Muscle of arm (tissue), 12 donors: ENCODE measurements around the gene HECTD1. TPM values are rescaled to one million over a fixed set of nuclear protein-coding genes. Genes with fewer than 3 reads are reported as not detected.

ENCODE experiments used
- DNase-seq: peaks from one replicate; pipeline ENCODE4 v3.0.0-alpha.2; 2013
- polyA plus RNA-seq, 12 donors: library from polyadenylated mRNA; unstranded; fragments of 120-200 nt; gene quantifications; one replicate each; pipeline ENCODE4 v1.2.1, GENCODE V29; 2013; ENCODE audit not compliant: insufficient read length in 12 of 12

The HECTD1 gene
- polyA plus RNA-seq, 12 donors = 74.2 to 157 (median 125) TPM; not detected in 1

DNA sequence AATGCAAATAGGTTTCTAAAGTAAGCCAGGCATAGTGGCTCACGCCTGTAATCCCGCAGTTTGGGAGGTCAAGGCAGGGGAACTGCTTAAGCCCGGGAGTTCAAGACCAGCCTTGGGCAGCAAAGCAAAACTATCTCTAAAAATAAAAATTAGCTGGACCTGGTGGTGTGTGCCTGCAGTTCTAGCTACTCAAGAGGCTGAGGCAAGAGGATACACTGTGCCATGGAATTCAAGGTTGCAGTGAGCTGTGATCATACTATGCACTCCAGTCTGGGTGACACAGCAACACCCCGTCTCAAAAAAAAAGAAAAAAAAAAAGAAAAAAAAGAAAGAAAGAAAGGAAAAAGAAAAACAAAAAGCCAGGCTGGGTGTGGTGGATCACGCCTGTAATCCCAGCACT lies 46.3 kb downstream of the HECTD1 start:
- no peak for DNase-seq

DNA sequence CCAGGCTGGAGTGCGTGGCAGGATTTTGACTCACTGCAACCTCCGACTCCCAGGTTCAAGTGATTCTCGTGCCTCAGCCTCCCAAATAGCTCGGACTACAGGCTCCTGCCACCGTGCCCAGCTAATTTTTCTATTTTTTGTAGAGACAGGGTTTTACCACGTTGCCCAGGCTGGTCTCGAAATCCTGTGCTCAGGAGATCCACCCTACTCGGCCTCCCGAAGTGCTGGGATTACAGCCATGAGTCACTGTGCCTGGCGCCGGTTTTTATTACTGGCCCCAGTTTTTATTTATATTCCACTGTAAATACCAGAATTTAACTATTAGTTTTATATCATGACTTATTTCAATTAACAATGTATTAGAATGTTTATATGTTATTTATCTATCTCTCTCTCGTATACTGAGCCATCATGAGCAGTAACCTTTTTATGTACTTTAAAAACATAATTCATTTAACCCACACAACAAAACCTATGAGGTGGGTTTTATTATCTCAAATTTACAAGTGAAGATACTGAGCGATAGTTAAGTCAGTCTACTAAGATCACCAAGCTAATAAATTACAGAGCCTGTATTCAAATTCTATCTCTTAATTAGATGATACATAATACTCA lies 47.8 kb downstream of the HECTD1 start:
- DNase-seq = no peak

DNA sequence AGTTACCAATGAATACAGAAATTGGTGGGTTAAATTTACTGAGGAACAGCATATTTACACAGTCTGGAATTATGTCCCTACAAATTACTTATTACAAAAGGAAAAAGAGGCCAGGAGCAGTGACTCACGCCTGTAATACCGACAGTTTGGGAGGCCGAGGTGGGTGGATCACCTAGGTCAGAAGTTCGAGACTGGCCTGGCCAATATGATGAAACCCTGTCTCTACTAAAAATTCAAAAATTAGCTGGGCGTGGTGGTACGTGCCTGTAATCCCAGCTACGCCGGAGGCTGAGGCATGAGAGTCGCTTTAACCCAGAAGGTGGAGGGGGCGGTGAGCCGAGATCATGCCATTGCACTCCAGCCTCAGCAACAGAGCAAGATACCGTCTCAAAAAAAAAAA lies 52.6 kb downstream of the HECTD1 start:
- DNase-seq = no peak

DNA sequence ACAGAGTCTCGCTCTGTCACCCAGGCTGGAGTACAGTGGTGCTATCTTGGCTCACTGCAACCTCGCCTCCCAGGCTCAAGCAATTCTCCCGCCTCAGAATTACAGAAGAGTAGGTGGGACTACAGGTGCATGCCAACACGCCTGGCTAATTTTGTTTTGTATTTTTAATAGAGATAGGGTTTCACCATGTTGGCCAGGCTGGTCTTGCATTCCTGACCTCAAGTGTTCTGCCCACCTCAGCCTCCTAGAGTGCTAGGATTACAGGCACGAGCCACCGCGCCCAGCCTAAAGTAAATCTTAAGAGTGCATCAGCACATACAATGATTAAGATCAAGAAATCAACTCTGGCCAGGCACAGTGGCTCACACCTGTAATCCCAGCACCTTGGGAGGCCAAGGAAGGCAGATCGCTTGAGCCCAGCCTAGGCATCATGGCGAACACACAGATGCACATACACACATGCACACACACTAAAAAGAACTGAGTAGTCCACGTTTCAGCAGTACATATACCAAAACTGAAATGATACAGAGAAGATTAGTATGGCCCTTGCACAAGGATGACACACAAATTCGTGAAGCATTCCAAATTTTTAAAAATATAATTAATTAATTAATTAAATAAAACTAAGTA lies 65.0 kb downstream of the HECTD1 start:
- no peak for DNase-seq

DNA sequence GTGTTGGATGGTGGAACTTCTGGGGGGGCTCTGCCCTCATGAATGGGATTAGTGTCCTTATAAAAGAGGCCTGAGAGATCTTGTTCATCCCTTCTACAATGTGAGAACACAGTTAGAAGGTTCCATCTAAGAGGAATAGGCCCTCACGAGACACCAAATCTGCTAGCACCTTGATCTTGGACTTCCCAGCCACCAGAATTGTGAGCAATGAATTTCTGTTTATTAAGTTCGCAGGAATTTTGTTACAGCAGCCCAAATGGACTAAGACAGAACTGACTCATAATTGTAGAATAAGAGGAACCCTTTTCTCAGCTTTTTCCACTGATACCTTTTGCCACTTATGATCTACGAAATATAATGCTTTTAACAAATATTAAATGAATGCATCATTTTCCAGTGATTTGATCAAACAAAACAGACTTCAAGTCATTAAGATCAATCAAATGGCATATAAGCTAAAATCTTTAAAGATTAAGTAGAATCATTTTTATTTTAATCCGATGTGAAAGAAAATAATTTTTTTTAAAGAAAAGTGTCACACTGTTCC lies 68.2 kb downstream of the HECTD1 start:
- DNase-seq = no peak

DNA sequence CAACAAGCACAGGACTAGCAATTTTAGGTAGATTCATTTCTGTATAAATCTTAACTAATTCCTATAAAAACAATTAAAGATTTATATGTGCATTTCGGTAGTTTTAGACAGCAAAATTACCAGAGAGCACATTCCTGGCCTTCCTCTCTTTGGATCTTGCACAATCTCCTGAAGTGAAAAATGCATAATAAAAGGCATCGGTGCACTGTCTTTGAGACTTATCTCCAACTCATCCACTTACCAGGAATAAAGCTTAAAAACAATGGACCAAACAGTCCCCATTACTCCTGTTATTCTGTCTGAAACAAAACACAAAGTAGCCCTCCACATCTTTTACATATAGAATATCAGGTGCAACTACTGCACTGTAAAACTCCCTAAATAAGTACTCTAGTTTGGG lies 69.3 kb downstream of the HECTD1 start:
- DNase-seq = no peak

DNA sequence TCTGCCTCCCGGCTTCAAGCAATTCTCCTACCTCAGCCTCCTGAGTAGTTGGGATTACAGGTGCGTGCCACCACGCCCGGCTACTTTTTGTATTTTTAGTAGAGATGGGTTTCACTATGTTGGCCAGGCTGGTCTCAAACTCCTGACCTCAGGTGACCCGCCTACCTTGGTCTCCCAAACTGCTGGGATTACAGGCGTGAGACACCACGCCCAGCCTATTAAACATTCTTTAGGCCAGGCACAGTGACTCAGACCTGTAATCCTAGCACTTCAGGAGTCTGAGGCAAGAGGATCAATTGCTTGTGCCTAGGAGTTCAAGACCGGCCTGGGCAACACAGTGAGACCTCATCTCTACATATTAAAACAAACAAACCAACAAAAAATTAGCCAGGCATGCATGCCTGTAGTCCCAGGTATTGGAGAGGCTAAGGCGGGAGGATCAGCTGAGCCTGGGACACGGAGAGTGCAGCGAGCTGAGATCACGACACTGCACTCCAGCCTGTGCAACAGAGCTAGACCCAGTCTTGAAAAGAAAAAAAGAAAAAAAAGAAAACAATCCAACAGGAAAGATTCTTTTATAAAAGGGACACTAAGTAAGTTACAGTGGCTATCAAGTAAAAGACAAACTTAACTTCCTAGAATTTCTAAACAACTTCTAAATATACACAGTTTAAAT lies 70.2 kb downstream of the HECTD1 start:
- no peak for DNase-seq

DNA sequence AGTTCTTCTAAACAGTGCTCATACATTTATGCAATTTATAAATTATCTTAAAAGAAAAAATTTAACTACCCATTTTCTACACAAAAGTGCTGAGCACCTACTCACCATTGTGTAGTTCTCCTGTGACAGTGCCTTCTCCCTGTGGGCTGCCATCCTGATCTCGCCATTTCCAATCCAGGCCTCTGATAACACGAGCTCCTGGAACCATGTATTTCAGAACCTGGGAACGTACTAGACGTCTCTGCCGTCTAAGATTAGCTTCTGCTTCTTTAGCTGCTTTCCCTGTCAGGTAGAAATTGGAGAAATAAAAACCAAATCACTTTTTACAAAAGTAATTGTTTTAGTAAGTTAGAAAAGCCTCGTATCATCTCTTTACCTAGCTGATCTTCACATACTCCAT lies 74.5 kb downstream of the HECTD1 start:
- no peak for DNase-seq

DNA sequence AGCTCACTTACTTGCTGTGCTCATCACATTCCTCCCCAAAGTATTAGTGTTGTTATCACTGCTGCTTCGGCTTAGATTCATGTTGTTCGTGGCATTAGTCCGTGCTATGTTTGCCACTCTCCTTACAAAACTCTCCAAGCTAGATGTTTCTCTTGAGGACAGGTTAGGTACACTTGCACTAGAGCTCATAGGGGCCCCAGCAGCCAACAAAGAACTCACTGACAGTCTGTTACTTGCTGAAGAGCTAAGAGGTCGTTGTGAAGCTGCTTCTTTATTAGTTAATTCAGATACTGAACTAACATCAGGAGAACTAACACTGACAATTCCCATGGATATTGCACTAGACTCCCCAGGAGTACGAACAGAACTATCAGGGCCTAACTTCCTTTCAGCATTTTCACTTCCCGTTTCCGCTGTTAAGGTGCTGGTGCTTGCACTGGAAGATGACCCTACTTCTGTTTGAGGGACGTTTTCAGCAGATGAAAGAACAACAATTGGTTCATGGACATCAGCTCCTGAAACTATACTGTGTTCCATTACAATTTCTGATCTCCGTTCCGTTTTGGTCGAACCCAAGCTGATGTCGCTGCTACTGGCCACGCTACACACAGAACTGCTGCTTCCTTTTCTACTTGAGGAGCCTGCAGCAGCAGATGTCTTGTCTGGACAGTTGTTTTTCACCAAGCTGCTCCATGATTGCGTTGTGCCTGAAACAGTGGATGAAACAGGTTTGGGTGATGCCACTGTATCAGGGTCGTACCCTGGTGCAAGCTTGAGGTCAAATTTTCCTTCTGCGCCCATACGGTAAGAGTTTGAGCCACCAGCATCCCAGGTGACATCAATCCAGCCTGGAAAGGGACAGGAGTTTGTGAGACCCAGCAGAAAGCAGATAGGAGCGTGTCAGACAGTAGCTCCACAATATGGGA lies 78.7 kb downstream of the HECTD1 start:
- no peak for DNase-seq

DNA sequence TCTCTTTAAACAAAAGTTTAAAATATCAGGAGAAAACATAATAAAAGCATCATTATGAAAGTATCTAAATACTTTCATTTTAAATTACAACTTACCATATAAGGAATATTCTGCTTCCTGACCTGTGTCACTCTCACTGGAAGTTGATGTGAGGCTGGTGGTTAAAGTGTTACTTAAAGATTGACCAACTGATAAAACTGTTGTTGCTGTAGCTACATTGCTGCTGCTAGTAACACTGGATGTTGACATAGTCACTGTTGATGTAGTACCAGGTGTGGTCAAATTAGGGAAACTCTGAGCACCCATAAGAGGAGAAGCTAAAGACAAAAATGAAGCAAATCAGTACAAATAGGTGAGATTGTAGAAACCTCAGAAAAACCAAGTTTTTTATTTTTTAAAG lies 79.9 kb downstream of the HECTD1 start:
- no peak for DNase-seq

DNA sequence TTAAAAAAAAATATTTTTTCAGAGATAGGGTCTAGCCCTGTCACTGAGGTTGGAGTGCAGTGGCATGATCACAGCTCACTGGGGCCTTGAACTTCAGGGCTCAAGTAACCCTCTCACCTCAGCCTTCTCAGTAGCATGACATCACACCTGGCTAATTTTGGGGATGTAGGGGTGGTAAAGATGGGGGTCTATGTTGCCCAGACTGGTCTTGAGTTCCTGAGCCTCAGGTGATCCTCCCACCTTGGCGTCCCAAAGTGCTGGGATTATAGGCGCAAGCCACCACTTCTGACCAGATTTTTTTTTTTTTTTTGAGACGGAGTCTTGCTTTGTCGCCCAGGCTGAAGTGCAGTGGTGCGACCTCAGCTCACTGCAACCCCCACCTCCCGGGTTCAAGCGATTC lies 80.9 kb downstream of the HECTD1 start:
- DNase-seq = no peak

DNA sequence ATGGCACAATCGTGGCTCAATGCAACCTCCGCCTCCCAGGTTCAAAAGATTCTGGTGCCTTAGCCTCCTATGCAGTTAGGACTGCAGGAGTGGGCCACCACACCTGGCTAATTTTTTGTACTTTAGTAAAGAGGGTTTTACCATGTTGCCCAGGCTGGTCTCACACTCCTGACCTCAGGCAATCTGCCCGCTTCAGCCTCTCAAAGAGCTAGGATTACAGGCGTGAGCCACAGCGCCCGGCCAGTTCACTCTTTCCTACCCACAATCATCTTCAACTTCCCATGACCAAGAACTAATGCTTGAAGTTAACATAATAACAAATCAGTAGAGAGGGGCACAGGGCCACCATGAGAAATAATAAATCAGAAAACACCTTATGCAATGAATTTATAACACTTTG lies 82.4 kb downstream of the HECTD1 start:
- no peak for DNase-seq

DNA sequence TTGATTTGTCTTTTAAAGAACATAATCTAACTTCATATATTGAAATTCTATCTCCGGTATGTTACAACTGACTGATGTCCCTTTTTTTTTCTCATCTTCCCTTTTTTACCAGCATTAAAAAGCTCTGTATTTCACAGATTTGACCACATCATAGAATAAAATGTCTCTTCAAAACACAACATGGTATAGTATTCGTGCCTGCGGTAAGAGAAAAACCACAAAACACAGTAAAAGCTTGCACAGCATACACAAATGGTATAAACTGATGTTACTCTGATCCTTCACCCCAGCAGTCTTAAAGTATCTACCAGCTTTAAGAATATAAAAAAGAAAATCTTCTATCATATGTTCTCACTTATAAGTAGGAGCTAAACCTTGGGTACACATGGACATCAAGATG lies 83.4 kb downstream of the HECTD1 start:
- no peak for DNase-seq

DNA sequence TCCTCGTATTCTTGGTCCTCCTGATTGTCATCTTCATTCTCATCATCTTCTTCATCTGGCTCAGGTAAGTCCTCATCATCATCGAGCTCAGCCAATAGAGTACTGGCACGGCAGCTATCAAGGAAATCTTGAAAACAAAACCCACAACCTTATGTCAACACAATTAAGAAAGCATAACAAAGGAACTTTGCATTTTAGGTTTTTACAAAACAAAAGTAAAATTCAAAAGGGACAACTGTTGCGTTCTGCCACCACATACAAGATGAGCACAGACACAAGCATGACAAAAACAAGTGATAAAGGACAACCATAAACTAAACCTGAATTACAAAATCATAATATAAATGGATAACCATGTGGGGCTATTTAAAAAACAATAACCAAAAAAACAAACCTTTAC lies 84.7 kb downstream of the HECTD1 start:
- no peak for DNase-seq

DNA sequence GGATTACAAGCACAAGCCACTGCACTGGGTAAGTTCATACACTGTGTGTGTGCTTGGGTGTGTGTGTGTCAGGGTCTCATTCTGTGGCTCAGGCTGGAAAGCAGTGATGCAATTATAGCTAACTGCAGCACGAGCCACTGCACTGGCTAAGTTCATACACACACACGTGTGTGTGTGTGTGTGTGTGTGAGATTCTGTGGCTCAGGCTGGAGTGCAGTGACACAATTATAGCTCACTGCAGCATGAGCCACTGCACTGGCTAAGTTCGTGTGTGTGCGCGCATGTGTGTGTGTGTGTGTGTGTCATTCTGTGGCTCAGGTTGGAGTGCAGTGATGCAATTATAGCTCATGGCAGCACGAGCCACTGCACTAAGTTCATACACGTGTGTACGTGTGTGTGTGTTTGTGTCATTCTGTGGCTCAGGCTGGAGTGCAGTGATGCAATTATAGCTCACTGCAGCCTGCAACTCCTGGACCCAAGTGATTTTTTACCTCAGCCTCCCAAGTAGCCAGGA lies 85.4 kb downstream of the HECTD1 start:
- no peak for DNase-seq

DNA sequence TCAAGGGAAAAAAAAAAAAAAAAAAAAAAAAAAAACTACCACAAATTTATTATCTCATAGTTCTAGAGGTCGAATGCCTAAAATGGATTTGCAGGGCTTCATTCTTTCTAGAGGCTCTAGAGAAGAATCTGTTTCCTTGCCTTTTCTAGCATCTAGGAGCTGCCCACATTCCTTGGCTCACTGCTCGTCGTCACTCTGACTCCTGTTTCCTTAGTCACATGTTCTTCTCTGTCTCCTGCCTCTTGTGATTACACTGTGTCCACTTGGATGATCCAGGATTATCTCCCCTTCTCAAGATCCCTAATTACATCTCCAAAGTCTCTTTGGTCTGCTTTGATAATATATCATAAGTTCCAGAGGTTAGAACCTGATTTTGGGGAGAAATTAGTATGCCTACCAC lies 88.7 kb downstream of the HECTD1 start:
- no peak for DNase-seq

DNA sequence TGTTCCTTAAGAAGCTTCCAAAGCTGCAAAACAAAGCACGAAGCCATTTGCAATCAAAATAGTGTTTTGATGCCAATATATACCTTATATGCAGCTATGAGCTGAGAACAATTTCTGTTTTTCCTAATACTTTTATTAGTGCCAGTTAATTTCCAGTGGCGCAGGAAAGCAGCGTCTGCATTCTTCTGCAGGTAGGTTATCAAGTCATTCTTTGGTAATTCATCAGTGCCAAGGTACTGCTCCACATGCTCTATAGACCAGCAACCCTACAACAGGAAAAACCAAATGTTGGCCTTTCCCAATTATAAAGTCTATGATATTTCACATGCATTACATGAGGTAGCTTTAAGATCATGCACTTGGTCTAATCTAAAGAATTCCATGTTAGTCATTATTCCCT lies 93.8 kb downstream of the HECTD1 start:
- no peak for DNase-seq

DNA sequence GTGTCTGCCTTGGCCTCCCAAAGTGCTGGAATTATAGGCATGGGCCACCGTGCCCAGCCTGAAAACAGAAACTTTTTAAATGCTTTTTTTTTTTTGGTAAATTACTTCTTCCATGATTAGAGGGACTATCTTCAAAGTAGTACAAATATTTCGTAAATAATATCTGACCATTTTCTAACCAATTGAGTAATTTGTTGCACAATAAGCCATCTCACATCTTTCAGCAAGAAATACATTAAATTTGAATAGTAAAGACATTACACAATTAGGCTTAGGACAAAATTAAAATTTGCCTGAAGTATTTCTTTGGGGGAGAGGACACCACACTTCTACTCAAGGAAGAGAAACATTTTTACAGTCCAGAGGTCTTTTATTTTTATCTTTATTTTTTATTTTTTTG lies 96.7 kb downstream of the HECTD1 start:
- no peak for DNase-seq

DNA sequence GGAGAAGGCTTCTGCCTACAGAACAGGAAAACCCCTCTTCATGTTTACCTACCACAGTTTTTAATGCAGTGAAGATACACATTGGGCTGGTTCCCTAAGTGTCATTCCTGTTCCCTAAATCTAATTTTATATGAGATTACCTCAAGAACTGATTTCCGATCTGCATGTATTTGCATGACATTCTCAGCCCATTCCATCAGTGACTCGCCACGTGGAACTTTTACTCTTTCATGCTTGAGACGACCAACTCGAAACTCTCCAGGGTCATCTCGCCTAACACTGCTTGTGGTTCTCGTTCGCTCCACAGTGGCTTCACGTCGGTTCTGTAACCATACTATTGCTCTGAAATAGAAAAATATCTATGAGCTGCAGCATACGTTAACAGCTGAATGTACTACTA lies 98.3 kb downstream of the HECTD1 start:
- no peak for DNase-seq

DNA sequence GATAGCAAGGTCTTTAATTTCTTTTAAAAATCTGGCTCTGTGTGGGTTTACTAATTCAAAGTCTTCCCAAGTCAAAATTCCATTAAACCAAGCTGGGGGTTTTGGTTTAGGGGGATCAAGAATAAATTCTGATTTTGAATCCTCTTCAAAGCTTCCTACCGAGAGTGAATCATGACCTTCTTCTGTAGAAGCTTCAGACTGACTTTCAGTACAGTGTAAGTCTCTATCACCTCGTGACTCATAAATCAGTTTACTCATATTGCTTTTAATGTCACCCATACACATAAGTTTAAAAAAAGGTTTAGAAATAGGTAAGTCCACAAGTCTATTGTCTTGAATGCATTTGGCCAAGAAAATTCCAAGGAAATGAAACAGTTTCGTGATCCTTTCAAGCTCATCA lies 100.8 kb downstream of the HECTD1 start:
- DNase-seq = no peak

DNA sequence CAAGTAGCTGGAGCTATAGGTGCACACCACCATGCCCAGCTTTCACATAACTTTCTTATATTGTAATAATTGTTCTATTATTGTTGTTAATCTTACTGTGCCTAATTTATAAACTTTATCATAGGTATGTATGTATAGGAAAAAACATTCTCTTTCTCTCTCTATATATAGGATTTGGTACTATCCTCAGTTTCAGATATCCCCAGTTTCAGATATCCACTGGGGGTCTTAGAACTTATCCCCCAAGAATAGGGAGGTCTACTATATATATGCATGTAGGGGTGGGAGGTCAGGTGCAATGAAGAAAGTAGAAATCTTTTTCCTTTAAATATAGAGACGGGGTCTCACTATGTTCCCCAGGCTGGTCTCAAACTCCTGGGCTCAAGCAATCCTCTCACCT lies 110.5 kb downstream of the HECTD1 start:
- no peak for DNase-seq

DNA sequence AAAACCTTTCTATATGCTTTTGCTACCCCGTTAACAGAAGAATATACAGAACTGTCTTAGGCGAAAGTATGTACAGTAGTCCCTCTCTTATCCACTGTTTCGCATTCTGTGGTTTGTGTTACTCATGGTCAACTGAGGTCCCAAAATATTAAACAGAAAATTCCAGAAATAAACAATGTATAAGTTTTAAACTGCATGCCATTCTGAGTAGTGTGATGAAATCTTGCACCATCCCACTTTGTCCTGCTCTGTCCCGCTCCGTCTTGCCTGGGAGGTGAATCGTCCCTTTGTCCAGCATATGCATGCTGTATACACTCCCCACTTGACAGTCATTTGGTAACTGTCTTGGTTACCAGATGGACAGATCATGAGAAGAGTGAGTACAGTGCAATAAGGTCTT lies 111.3 kb downstream of the HECTD1 start:
- DNase-seq = no peak
